HEK293 (cell line): Measurements from ENCODE around the gene KIAA1671.
A peak's percentile ranks its signal among the peaks of the same experiment; 100 is the strongest.
"Not testable (repeated sequence)": the region's sequence is repeated elsewhere in the genome, so short reads cannot be mapped to it uniquely, and the experiment has no call there.

Experiments used
- CTCF ChIA-PET: fragments of 350-600 bp; formaldehyde crosslinking; extraction: SDS; loops from one replicate; lab custom pipeline; 2021; ENCODE audit warnings: antibody characterized with exemption; lab: Yijun Ruan, JAX
- POLR2A ChIA-PET: fragments of 300-600 bp; formaldehyde crosslinking; extraction: SDS; loops from one replicate; lab custom pipeline; 2020; ENCODE audit warnings: antibody characterized with exemption, inconsistent platforms; lab: Yijun Ruan, JAX
- H3K27ac ChIP-seq: fragments of 200-500 bp; sonication (Bioruptor generic); 2 replicates; pipeline ENCODE4 v1.5.1; 2014; ENCODE audit warnings: low read depth, low read length, control low read depth, inconsistent platforms; ENCODE audit errors: extremely low read depth
- H3K36me3 ChIP-seq, 2 experiments: fragments of 200-500 bp in 1 of 2; sonication (Bioruptor generic) in 1 of 2; 1 replicate in 1 of 2; 2 replicates in 1 of 2; pipeline ENCODE4 v1.5.1; 2014 to 2017; ENCODE audit warnings: inconsistent platforms in 2 of 2, low read length in 2 of 2; ENCODE audit not compliant: control insufficient read depth in 2 of 2, insufficient read depth in 1 of 2
- H3K4me1 ChIP-seq: fragments of 200-500 bp; sonication (Bioruptor generic); 2 replicates; pipeline ENCODE4 v1.5.1; 2014; ENCODE audit warnings: mild to moderate bottlenecking, low read length, inconsistent platforms; ENCODE audit not compliant: control insufficient read depth, insufficient read depth
- H3K4me3 ChIP-seq: 2 replicates; pipeline ENCODE4 v1.5.1; 2011; ENCODE audit warnings: low read depth, mild to moderate bottlenecking, control low read depth, low read length, moderate library complexity
- H3K9me3 ChIP-seq: fragments of 200-500 bp; sonication (Bioruptor generic); 2 replicates; pipeline ENCODE4 v1.5.1; 2014; ENCODE audit warnings: low read depth, low read length, inconsistent platforms; ENCODE audit not compliant: control insufficient read depth, insufficient read depth
- ATF2 ChIP-seq: fragments of 450-650 bp; formaldehyde crosslinking; IDR thresholded peaks from 2 replicates; pipeline ENCODE4 v1.5.1; 2016; ENCODE audit warnings: missing biosample characterization, missing genetic modification characterization, low read depth
- EGR2 ChIP-seq: fragments of 450-650 bp; formaldehyde crosslinking; IDR thresholded peaks from 2 replicates; pipeline ENCODE4 v1.5.1; 2016; ENCODE audit warnings: low read depth, missing biosample characterization, missing genetic modification characterization
- IKZF3 ChIP-seq: fragments of 450-650 bp; IDR thresholded peaks from 2 replicates; pipeline ENCODE4 v1.5.0; 2018; ENCODE audit warnings: missing biosample characterization, mild to moderate bottlenecking, missing genetic modification characterization, moderate library complexity
- KLF17 ChIP-seq: fragments of 450-650 bp; formaldehyde crosslinking; IDR thresholded peaks from 2 replicates; pipeline ENCODE4 v1.5.1; 2016; ENCODE audit warnings: missing biosample characterization, missing genetic modification characterization
- MYNN ChIP-seq: fragments of 450-650 bp; formaldehyde crosslinking; IDR thresholded peaks from 2 replicates; pipeline ENCODE4 v1.5.1; 2016; ENCODE audit warnings: missing biosample characterization, missing genetic modification characterization, borderline replicate concordance
- PRDM1 ChIP-seq: fragments of 450-650 bp; formaldehyde crosslinking; IDR thresholded peaks from 2 replicates; pipeline ENCODE4; 2016; ENCODE audit warnings: missing biosample characterization, missing genetic modification characterization
- REST ChIP-seq: fragments of 450-650 bp; formaldehyde crosslinking; IDR thresholded peaks from 2 replicates; pipeline ENCODE4 v1.5.1; 2016; ENCODE audit warnings: missing biosample characterization, missing genetic modification characterization
- SCRT2 ChIP-seq: fragments of 450-650 bp; formaldehyde crosslinking; IDR thresholded peaks from 2 replicates; pipeline ENCODE4 v1.5.1; 2016; ENCODE audit warnings: missing biosample characterization, missing genetic modification characterization
- SETDB1 ChIP-seq: IDR thresholded peaks from one replicate; pipeline ENCODE4 v1.6.1; 2017; ENCODE audit warnings: mild to moderate bottlenecking, low read length, moderate library complexity, mixed read lengths; ENCODE audit not compliant: insufficient read length
- SP2 ChIP-seq: fragments of 450-650 bp; formaldehyde crosslinking; IDR thresholded peaks from 2 replicates; pipeline ENCODE4 v1.5.1; 2016; ENCODE audit warnings: missing biosample characterization, missing genetic modification characterization
- ZBTB7A ChIP-seq: fragments of 450-650 bp; formaldehyde crosslinking; IDR thresholded peaks from 2 replicates; pipeline ENCODE4 v1.5.1; 2016; ENCODE audit warnings: low read depth, missing biosample characterization, missing genetic modification characterization
- ZFP3 ChIP-seq: fragments of 450-650 bp; formaldehyde crosslinking; IDR thresholded peaks from 2 replicates; pipeline ENCODE4 v1.5.1; 2016; ENCODE audit warnings: low read depth, missing biosample characterization, missing genetic modification characterization
- ZNF133 ChIP-seq: fragments of 450-650 bp; formaldehyde crosslinking; IDR thresholded peaks from 2 replicates; pipeline ENCODE4 v1.5.1; 2016; ENCODE audit warnings: missing biosample characterization, missing genetic modification characterization
- ZNF146 ChIP-seq: fragments of 450-650 bp; formaldehyde crosslinking; IDR thresholded peaks from 2 replicates; pipeline ENCODE4 v1.5.1; 2016; ENCODE audit warnings: missing biosample characterization, missing genetic modification characterization
- ZNF169 ChIP-seq: fragments of 450-650 bp; formaldehyde crosslinking; IDR thresholded peaks from 2 replicates; pipeline ENCODE4 v1.5.1; 2016; ENCODE audit warnings: missing biosample characterization, missing genetic modification characterization
- ZNF202 ChIP-seq: fragments of 450-650 bp; formaldehyde crosslinking; IDR thresholded peaks from 2 replicates; pipeline ENCODE4 v1.5.1; 2016; ENCODE audit warnings: missing biosample characterization, missing genetic modification characterization, borderline replicate concordance
- ZNF23 ChIP-seq: fragments of 450-650 bp; formaldehyde crosslinking; IDR thresholded peaks from 2 replicates; pipeline ENCODE4 v1.5.1; 2016; ENCODE audit warnings: missing biosample characterization, missing genetic modification characterization, borderline replicate concordance
- ZNF24 ChIP-seq: fragments of 450-650 bp; formaldehyde crosslinking; IDR thresholded peaks from 2 replicates; pipeline ENCODE4 v1.5.1; 2016; ENCODE audit warnings: missing biosample characterization, missing genetic modification characterization
- ZNF335 ChIP-seq: fragments of 450-650 bp; formaldehyde crosslinking; conservative IDR thresholded peaks from 2 replicates; pipeline ENCODE4 v1.5.1; 2016; ENCODE audit warnings: missing biosample characterization, missing genetic modification characterization
- ZNF354C ChIP-seq: fragments of 450-650 bp; formaldehyde crosslinking; IDR thresholded peaks from 2 replicates; pipeline ENCODE4 v1.5.1; 2016; ENCODE audit warnings: missing biosample characterization, missing genetic modification characterization, low read depth, borderline replicate concordance
- ZNF48 ChIP-seq: fragments of 450-650 bp; formaldehyde crosslinking; IDR thresholded peaks from 2 replicates; pipeline ENCODE4 v1.5.1; 2016; ENCODE audit warnings: missing biosample characterization, missing genetic modification characterization
- ZNF510 ChIP-seq: fragments of 450-650 bp; formaldehyde crosslinking; IDR thresholded peaks from 2 replicates; pipeline ENCODE4 v1.5.1; 2018; ENCODE audit warnings: mild to moderate bottlenecking, missing genetic modification characterization, missing biosample characterization; ENCODE audit not compliant: insufficient replicate concordance
- ZNF521 ChIP-seq: fragments of 450-650 bp; formaldehyde crosslinking; IDR thresholded peaks from 2 replicates; pipeline ENCODE4 v1.5.1; 2017; ENCODE audit warnings: missing biosample characterization, mild to moderate bottlenecking, missing genetic modification characterization
- ZNF530 ChIP-seq: fragments of 450-650 bp; formaldehyde crosslinking; IDR thresholded peaks from 2 replicates; pipeline ENCODE4 v1.5.1; 2016; ENCODE audit warnings: low read depth, missing biosample characterization, missing genetic modification characterization
- ZNF560 ChIP-seq: fragments of 450-650 bp; formaldehyde crosslinking; IDR thresholded peaks from 2 replicates; pipeline ENCODE4 v1.5.1; 2017; ENCODE audit warnings: missing biosample characterization, missing genetic modification characterization, borderline replicate concordance
- ZNF571 ChIP-seq: fragments of 450-650 bp; formaldehyde crosslinking; IDR thresholded peaks from 2 replicates; pipeline ENCODE4 v1.5.0; 2017; ENCODE audit warnings: missing biosample characterization, missing genetic modification characterization
- ZNF580 ChIP-seq: fragments of 450-650 bp; formaldehyde crosslinking; IDR thresholded peaks from 2 replicates; pipeline ENCODE4 v1.5.1; 2016; ENCODE audit warnings: missing biosample characterization, missing genetic modification characterization
- ZNF76 ChIP-seq: fragments of 450-650 bp; formaldehyde crosslinking; IDR thresholded peaks from 2 replicates; pipeline ENCODE4; 2016; ENCODE audit warnings: low read depth, missing biosample characterization, missing genetic modification characterization, borderline replicate concordance

The KIAA1671 gene

GRCh38 chr22:25233706-25234105 is 281.2 kb downstream of the KIAA1671 start:
- H3K4me3 ChIP-seq, H3K4me1 ChIP-seq, H3K9me3 ChIP-seq, H3K27ac ChIP-seq, H3K36me3 ChIP-seq, POLR2A ChIA-PET: not testable (repeated sequence)
- CTCF ChIA-PET, result interaction anchor here (1.3 to 6.3 kb wide), 2 partner anchors 95 to 100 kb away, joined by 3 to 43 read pairs; no protein-coding TSS in a partner anchor
- TF ChIP-seq ZNF146, result peak; percentile 93

- no peaks in the 10 kb centered on the region for H3K9me3 ChIP-seq
- ChIA-PET POLR2A (no interaction called here), CTCF (interaction anchor here (0.6 to 6.3 kb wide), 27 partner anchors 10 to 1446 kb away, joined by 3 to 43 read pairs (median 4); no protein-coding TSS in a partner anchor)
- H3K27ac ChIP-seq, result no peak overlapping the region
- H3K4me3 ChIP-seq, result peak overlapping the region; percentile 26
- H3K36me3 ChIP-seq, result no peaks in the 10 kb centered on the region
- H3K4me1 ChIP-seq, result no peaks in the 10 kb centered on the region
- TF ChIP-seq ZNF48 (no peak), IKZF3 (tag by site-specific recombination) (no peak; the same call in 1 of the 2 replicates), ZNF23 (tag by site-specific recombination) (no peak), ZBTB7A (no peak), KLF17 (tag by site-specific recombination) (no peak), SETDB1 (no peak), SP2 (tag by site-specific recombination) (peak; percentile 92), ZNF76 (tag by site-specific recombination) (no peak), SCRT2 (tag by site-specific recombination) (no peak), ZNF560 (tag by site-specific recombination) (no peak), ZNF24 (tag by site-specific recombination) (no peak), ZNF202 (no peak), ATF2 (tag by site-specific recombination) (no peak), ZNF510 (tag by site-specific recombination) (no peak), MYNN (tag by site-specific recombination) (no peak), ZNF571 (tag by site-specific recombination) (no peak), ZNF169 (no peak), ZNF530 (tag by site-specific recombination) (no peak), ZNF335 (tag by site-specific recombination) (no peak), ZNF133 (no peak), ZFP3 (tag by site-specific recombination) (no peak), ZNF580 (tag by site-specific recombination) (no peak), EGR2 (tag by site-specific recombination) (peak; percentile 71), PRDM1 (tag by site-specific recombination) (peak; percentile 69; the same call in 1 of the 2 replicates), ZNF521 (tag by site-specific recombination) (no peak), REST (tag by site-specific recombination) (no peak), ZNF354C (tag by site-specific recombination) (no peak)
These were observed 283.2 kb downstream of the KIAA1671 start for GRCh38 chr22:25235547-25236290.
